ENCODE data around the gene ZNF546. TPM values are rescaled to one million over a fixed set of nuclear protein-coding genes. Genes with fewer than 3 reads are reported as not detected.
A peak's percentile ranks its signal among the peaks of the same experiment; 100 is the strongest.
"Not testable (repeated sequence)": the region's sequence is repeated elsewhere in the genome, so short reads cannot be mapped to it uniquely, and the experiment has no call there.

Gene ZNF546
- total and polyA plus RNA-seq, 12 donors, result 0.72 to 13.5 (median 7.6) TPM

DNA sequence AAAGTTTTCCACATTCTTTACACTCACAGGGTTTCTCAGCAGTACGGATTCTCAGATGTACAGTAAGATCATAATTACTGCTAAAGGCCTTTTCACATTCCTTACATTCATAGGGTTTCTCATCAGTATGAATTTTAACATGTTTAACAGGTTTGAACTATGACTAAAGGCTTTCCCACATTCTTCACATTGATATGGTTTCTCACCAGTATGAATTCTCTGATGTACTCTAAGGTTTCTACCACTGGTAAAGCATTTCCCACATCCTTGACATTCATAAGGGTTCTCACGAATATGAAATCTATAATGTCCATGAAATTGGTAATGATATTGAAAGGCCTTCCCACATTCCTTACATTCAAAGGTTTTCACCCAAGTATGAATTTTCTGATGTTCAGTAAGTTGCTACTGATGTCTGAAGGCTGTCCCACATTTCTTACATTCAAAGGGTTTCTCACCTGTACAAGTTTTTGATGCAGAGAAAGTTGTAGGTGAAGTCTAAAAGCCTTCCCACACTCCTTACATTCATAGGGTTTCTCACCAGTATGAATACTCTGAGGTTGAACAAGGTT lies 37.2 kb downstream of the ZNF546 start:
- Histone ChIP-seq H3K27me3 (no peaks in the 10 kb centered on the region), H3K27ac (no peak overlapping the region), H3K4me1 (no peaks in the 10 kb centered on the region), H3K4me3 (no peak overlapping the region), H3K36me3 (peaks cover 0 to 65% (median 15%) of the 10 kb centered on the region in 9 donors), H3K9me3 (peaks cover 0 to 96% (median 85%) of the 10 kb centered on the region in 11 donors)
- intact Hi-C loops (cut with DNase I), result no loop called here
- 98 to 100% methylated on average over 2 of the region's 2 CpGs for WGBS, 2 donors
- DNase-seq (no peak), ATAC-seq (no peak)
- TF ChIP-seq, protein P1, sequence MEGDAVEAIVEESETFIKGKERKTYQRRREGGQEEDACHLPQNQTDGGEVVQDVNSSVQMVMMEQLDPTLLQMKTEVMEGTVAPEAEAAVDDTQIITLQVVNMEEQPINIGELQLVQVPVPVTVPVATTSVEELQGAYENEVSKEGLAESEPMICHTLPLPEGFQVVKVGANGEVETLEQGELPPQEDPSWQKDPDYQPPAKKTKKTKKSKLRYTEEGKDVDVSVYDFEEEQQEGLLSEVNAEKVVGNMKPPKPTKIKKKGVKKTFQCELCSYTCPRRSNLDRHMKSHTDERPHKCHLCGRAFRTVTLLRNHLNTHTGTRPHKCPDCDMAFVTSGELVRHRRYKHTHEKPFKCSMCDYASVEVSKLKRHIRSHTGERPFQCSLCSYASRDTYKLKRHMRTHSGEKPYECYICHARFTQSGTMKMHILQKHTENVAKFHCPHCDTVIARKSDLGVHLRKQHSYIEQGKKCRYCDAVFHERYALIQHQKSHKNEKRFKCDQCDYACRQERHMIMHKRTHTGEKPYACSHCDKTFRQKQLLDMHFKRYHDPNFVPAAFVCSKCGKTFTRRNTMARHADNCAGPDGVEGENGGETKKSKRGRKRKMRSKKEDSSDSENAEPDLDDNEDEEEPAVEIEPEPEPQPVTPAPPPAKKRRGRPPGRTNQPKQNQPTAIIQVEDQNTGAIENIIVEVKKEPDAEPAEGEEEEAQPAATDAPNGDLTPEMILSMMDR (IDR thresholded peaks at IDR 0.05), result no peak

GRCh38 chr19:40035996-40036395 lies 39.1 kb downstream of the ZNF546 start:
- no peaks in the 10 kb centered on the region for H3K4me1 ChIP-seq
- intact Hi-C loops (cut with DNase I), result no loop called here
- H3K36me3 ChIP-seq, result peaks cover 0 to 65% (median 15%) of the 10 kb centered on the region in 9 donors
- no peak overlapping the region for H3K4me3 ChIP-seq
- TF ChIP-seq, protein P1 (IDR thresholded peaks at IDR 0.05), result no peak
- H3K9me3 ChIP-seq, result peaks cover 0 to 90% (median 66%) of the 10 kb centered on the region in 11 donors
- 96 to 98% methylated on average over 4 of the region's 4 CpGs for WGBS, 2 donors
- no peak overlapping the region for H3K27ac ChIP-seq
- DNase-seq, result no peak
- ATAC-seq, result no peak
- H3K27me3 ChIP-seq, result no peaks in the 10 kb centered on the region

DNA sequence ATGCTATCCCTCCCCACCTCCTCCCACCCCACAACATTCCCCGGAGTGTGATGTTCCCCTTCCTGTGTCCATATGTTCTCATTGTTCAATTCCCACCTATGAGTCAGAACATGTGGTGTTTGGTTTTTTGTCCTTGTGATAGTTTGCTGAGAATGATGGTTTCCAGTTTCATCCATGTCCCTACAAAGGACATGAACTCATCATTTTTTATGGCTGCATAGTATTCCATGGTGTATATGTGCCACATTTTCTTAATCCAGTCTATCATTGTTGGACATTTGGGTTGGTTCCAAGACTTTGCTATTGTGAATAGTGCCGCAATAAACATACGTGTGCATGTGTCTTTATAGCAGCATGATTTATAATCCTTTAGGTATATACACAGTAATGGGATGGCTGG lies 41.2 kb downstream of the ZNF546 start:
- H3K27ac ChIP-seq; H3K27me3 ChIP-seq; DNase-seq; intact Hi-C loops (cut with DNase I); H3K4me3 ChIP-seq; ATAC-seq; H3K4me1 ChIP-seq: not testable (repeated sequence)
- 99% methylated on average over 3 of the region's 3 CpGs for WGBS, 2 donors
- Histone ChIP-seq H3K36me3 (peaks cover 0 to 58% (median 16%) of the 10 kb centered on the region in 9 donors), H3K9me3 (peaks cover 0 to 87% (median 53%) of the 10 kb centered on the region in 11 donors)

DNA sequence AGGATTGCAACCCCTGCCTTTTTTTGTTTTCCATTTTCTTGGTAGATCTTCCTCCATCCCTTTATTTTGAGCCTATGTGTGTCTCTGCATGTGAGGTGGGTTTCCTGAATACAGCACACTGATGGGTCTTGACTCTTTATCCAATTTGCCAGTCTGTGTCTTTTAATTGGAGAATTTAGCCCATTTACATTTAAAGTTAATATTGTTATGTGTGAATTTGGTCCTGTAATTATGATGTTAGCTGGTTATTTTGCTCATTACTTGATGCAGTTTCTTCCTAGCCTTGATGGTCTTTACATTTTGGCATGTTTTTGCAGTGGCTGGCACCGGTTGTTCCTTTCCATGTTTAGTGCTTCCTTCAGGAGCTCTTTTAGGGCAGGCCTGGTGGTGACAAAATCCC lies 44.9 kb downstream of the ZNF546 start:
- intact Hi-C loops (cut with DNase I); DNase-seq; H3K4me3 ChIP-seq; ATAC-seq; H3K27me3 ChIP-seq; H3K27ac ChIP-seq; H3K4me1 ChIP-seq: not testable (repeated sequence)
- 97 to 100% methylated on average over 1 of the region's 1 CpG for WGBS, 2 donors
- H3K9me3 ChIP-seq, result peaks cover 0 to 85% (median 39%) of the 10 kb centered on the region in 11 donors
- peaks cover 4 to 58% (median 36%) of the 10 kb centered on the region in 9 donors for H3K36me3 ChIP-seq

- 97 to 100% methylated on average over 2 of the region's 2 CpGs for WGBS, 2 donors
- no peak for ATAC-seq
- DNase-seq, result no peak
- peaks cover 0 to 22% (median 13%) of the 10 kb centered on the region in 9 donors for H3K36me3 ChIP-seq
- peaks cover 0 to 49% (median 8%) of the 10 kb centered on the region in 11 donors for H3K9me3 ChIP-seq
- no peak overlapping the region for H3K27ac ChIP-seq
- H3K4me1 ChIP-seq, result peaks cover 0 to 31% (median 16%) of the 10 kb centered on the region in 9 donors
- intact Hi-C loops (cut with DNase I), result loop anchor here in 3 of 10 donors (10.0 kb wide), 1 partner anchor 49 kb away; no protein-coding TSS in a partner anchor
- TF ChIP-seq, protein P1 (IDR thresholded peaks at IDR 0.05), result no peak
- H3K27me3 ChIP-seq, result no peaks in the 10 kb centered on the region
- H3K4me3 ChIP-seq, result peak overlapping the region in 1 of 10 donors; percentile 76
Measured at GRCh38 chr19:40053491-40053890, 56.6 kb downstream of the ZNF546 start.
